H1 (cell line): ENCODE measurements around the gene COL4A4. TPM values are rescaled to one million over a fixed set of nuclear protein-coding genes. Genes with fewer than 3 reads are reported as not detected.

Source experiments
- CTCF ChIA-PET: fragments of 300-600 bp; sonication (Branson Sonifier 250); formaldehyde crosslinking; loops from one replicate; lab custom pipeline; 2021; ENCODE audit not compliant: partially characterized antibody; lab: Charles Lee
- POLR2A ChIA-PET: fragments of 300-600 bp; sonication (Branson Sonifier 250); formaldehyde crosslinking; loops from one replicate; lab custom pipeline; 2021; ENCODE audit warnings: inconsistent platforms; ENCODE audit not compliant: partially characterized antibody; lab: Charles Lee
- DNase-seq, 2 experiments: peaks; one replicate each; pipeline versions ENCODE4 v3.0.0 to v3.0.0-alpha.2; 2010 to 2022; ENCODE audit warnings: low spot score in 2 of 2, low read depth in 1 of 2, mixed read lengths in 1 of 2
- FAIRE-seq: peaks from 2 replicates; lab custom pipeline; 2011; peaks lifted over from hg19 to GRCh38; lab: Jason Lieb, UNC
- H2AFZ ChIP-seq: 2 replicates; pipeline ENCODE4 v1.8.1; 2012; ENCODE audit warnings: low read length, inconsistent platforms
- H2AK5ac ChIP-seq: 2 replicates; pipeline ENCODE4 v1.6.1; 2013; ENCODE audit warnings: low read depth, low read length
- H2BK120ac ChIP-seq: replicated peaks from 2 replicates; pipeline ENCODE3; 2013; ENCODE audit warnings: low read depth, low read length, inconsistent platforms
- H2BK12ac ChIP-seq: 2 replicates; pipeline ENCODE4 v1.6.1; 2013; ENCODE audit warnings: low read depth, low read length
- H2BK15ac ChIP-seq: 2 replicates; pipeline ENCODE4 v1.6.1; 2013; ENCODE audit warnings: low read length
- H2BK20ac ChIP-seq: 2 replicates; pipeline ENCODE4 v1.6.1; 2013; ENCODE audit warnings: low read length
- H2BK5ac ChIP-seq: 2 replicates; pipeline ENCODE4 v1.6.1; 2013; ENCODE audit warnings: low read depth, low read length
- H3K14ac ChIP-seq: 2 replicates; pipeline ENCODE4 v1.6.1; 2013; ENCODE audit warnings: inconsistent platforms; ENCODE audit not compliant: insufficient read length
- H3K18ac ChIP-seq: 2 replicates; pipeline ENCODE4 v1.6.1; 2013; ENCODE audit warnings: low read length; ENCODE audit errors: extremely low read depth
- H3K23ac ChIP-seq: 2 replicates; pipeline ENCODE4 v1.6.1; 2013; ENCODE audit warnings: inconsistent platforms; ENCODE audit not compliant: insufficient read length
- H3K23me2 ChIP-seq: 2 replicates; pipeline ENCODE4 v1.6.1; 2013; ENCODE audit warnings: low read depth, low read length
- H3K27ac ChIP-seq: 2 replicates; pipeline ENCODE4 v1.6.1; 2011; ENCODE audit warnings: low read depth, low read length, inconsistent platforms
- H3K27me3 ChIP-seq, 4 experiments: replicated peaks in 1 of 4; 1 replicate in 1 of 4; 2 replicates in 3 of 4; pipeline versions ENCODE4 v1.6.1 to v1.8.1; 2011 to 2013; ENCODE audit warnings: low read length in 3 of 4, mild to moderate bottlenecking in 3 of 4, inconsistent platforms in 2 of 4, mixed read lengths in 2 of 4, moderate library complexity in 1 of 4; ENCODE audit not compliant: control insufficient read depth in 3 of 4, insufficient read depth in 3 of 4; ENCODE audit errors: extremely low read depth in 1 of 4
- H3K36me3 ChIP-seq, 4 experiments: 2 replicates each; pipeline versions ENCODE4 v1.6.1 to v1.8.1; 2011 to 2013; ENCODE audit warnings: mild to moderate bottlenecking in 4 of 4, low read length in 3 of 4, moderate library complexity in 2 of 4, control low read depth in 1 of 4, inconsistent platforms in 1 of 4; ENCODE audit not compliant: insufficient read depth in 4 of 4, control insufficient read depth in 2 of 4
- H3K4ac ChIP-seq: replicated peaks from 2 replicates; pipeline ENCODE3; 2013; ENCODE audit warnings: low read length, low read depth, mixed read lengths, inconsistent platforms; ENCODE audit not compliant: insufficient read length
- H3K4me1 ChIP-seq, 4 experiments: replicated peaks in 1 of 4; 1 replicate in 1 of 4; 2 replicates in 3 of 4; pipeline versions ENCODE4 v1.6.1 to v1.8.1; 2011 to 2013; ENCODE audit warnings: low read length in 3 of 4, inconsistent platforms in 2 of 4, mixed read lengths in 1 of 4; ENCODE audit not compliant: insufficient read depth in 4 of 4, control insufficient read depth in 3 of 4
- H3K4me2 ChIP-seq, 2 experiments: 2 replicates each; pipeline versions ENCODE4 v1.6.1 to v1.8.1; 2011 to 2013; ENCODE audit warnings: low read depth in 2 of 2, low read length in 2 of 2, control low read depth in 1 of 2, inconsistent platforms in 1 of 2, mild to moderate bottlenecking in 1 of 2; ENCODE audit not compliant: insufficient read depth in 1 of 2
- H3K4me3 ChIP-seq, 4 experiments: fragments of 200-600, 300-600 bp in 1 of 4; sonication (generic), shearing (Covaris generic), sonication (Bioruptor Twin) in 1 of 4; 2 replicates each; pipeline versions ENCODE4 v1.5.1 to v1.8.1; 2011 to 2016; ENCODE audit warnings: low read length in 4 of 4, low read depth in 3 of 4, control low read depth in 2 of 4, inconsistent platforms in 2 of 4, mild to moderate bottlenecking in 2 of 4, mixed read lengths in 1 of 4, moderate library complexity in 1 of 4; ENCODE audit not compliant: insufficient read depth in 2 of 4; ENCODE audit errors: extremely low read depth in 1 of 4
- H3K56ac ChIP-seq: replicated peaks from 2 replicates; pipeline ENCODE3; 2013; ENCODE audit warnings: low read depth, mild to moderate bottlenecking, mixed read lengths, low read length, inconsistent platforms; ENCODE audit not compliant: insufficient read length
- H3K79me1 ChIP-seq: 2 replicates; pipeline ENCODE4 v1.6.1; 2013; ENCODE audit warnings: low read depth, low read length, control low read depth
- H3K79me2 ChIP-seq, 2 experiments: 2 replicates each; pipeline versions ENCODE4 v1.6.1 to v1.8.1; 2012 to 2013; ENCODE audit warnings: low read length in 2 of 2, mild to moderate bottlenecking in 2 of 2, inconsistent platforms in 1 of 2; ENCODE audit not compliant: insufficient read depth in 2 of 2, control insufficient read depth in 1 of 2
- H3K9ac ChIP-seq, 4 experiments: replicated peaks in 1 of 4; 1 replicate in 1 of 4; 2 replicates in 3 of 4; pipeline versions ENCODE4 v1.6.1 to v1.8.1; 2011 to 2013; ENCODE audit warnings: low read depth in 3 of 4, low read length in 3 of 4, control low read depth in 2 of 4, mild to moderate bottlenecking in 2 of 4, moderate library complexity in 2 of 4, inconsistent platforms in 1 of 4; ENCODE audit errors: extremely low read depth in 1 of 4
- H3K9me3 ChIP-seq, 2 experiments: 2 replicates each; pipeline versions ENCODE4 v1.6.1 to v1.8.1; 2012 to 2013; ENCODE audit warnings: mild to moderate bottlenecking in 2 of 2, moderate library complexity in 2 of 2, control low read depth in 1 of 2, inconsistent platforms in 1 of 2, low read depth in 1 of 2, low read length in 1 of 2, mixed read lengths in 1 of 2; ENCODE audit not compliant: insufficient read depth in 2 of 2
- H4K20me1 ChIP-seq, 2 experiments: replicated peaks in 1 of 2; 2 replicates each; pipeline versions ENCODE3 to v1.8.1; 2011 to 2013; ENCODE audit warnings: inconsistent platforms in 2 of 2, low read length in 2 of 2, mild to moderate bottlenecking in 1 of 2; ENCODE audit not compliant: insufficient read depth in 2 of 2, control insufficient read depth in 1 of 2
- H4K5ac ChIP-seq: 2 replicates; pipeline ENCODE4 v1.6.1; 2013; ENCODE audit warnings: low read length, low read depth, mixed read lengths, inconsistent platforms; ENCODE audit not compliant: insufficient read length
- H4K8ac ChIP-seq: 2 replicates; pipeline ENCODE4 v1.8.0; 2013; ENCODE audit warnings: mild to moderate bottlenecking, moderate library complexity, low read length, inconsistent platforms; ENCODE audit not compliant: insufficient read depth; ENCODE audit errors: extremely low read depth
- H4K91ac ChIP-seq: replicated peaks from 2 replicates; pipeline ENCODE3; 2013; ENCODE audit warnings: low read length, mixed read lengths, inconsistent platforms; ENCODE audit not compliant: insufficient read length
- CHD2 ChIP-seq: IDR thresholded peaks from 2 replicates; pipeline ENCODE4 v1.6.1; 2012; ENCODE audit warnings: low read length, improper control_type of control experiment
- FOSL1 ChIP-seq: IDR thresholded peaks from 2 replicates; pipeline ENCODE4 v1.6.1; 2011; ENCODE audit warnings: mild to moderate bottlenecking, low read depth, low read length, moderate library complexity; ENCODE audit not compliant: insufficient read depth
- JUN ChIP-seq: IDR thresholded peaks from 2 replicates; pipeline ENCODE4 v1.6.1; 2011; ENCODE audit warnings: low read depth, mild to moderate bottlenecking, improper control_type of control experiment, low read length
- KDM4A ChIP-seq: IDR thresholded peaks from one replicate; pipeline ENCODE4 v1.7.1; 2012; ENCODE audit warnings: low read depth, mild to moderate bottlenecking, moderate library complexity, low read length, inconsistent platforms; ENCODE audit not compliant: severe bottlenecking
- RFX5 ChIP-seq: IDR thresholded peaks from 2 replicates; pipeline ENCODE4 v1.6.1; 2011; ENCODE audit warnings: low read depth, low read length, improper control_type of control experiment, borderline replicate concordance
- SAP30 ChIP-seq: fragments of 300-600 bp; sonication (generic); IDR thresholded peaks from 2 replicates; pipeline ENCODE4 v1.7.1; 2012; ENCODE audit warnings: low read length, moderate library complexity, mild to moderate bottlenecking, inconsistent platforms; ENCODE audit not compliant: insufficient read depth, insufficient replicate concordance
- SP2 ChIP-seq: IDR thresholded peaks from 2 replicates; pipeline ENCODE4 v1.6.1; 2012; ENCODE audit warnings: mild to moderate bottlenecking, low read length, inconsistent platforms
- WGBS, 2 experiments: shearing (Covaris generic) in 1 of 2; methylation state at CpG; one replicate each; pipeline versions ENCODE4 v1.1.6 to v1.1.7; 2013 to 2015; ENCODE audit warnings: low lambda C conversion rate in 2 of 2, mixed read lengths in 2 of 2, inconsistent platforms in 1 of 2, low coverage in 1 of 2, missing lambda C conversion rate in 1 of 2; ENCODE audit not compliant: insufficient replicate concordance in 2 of 2, insufficient coverage in 1 of 2, insufficient read length in 1 of 2; ENCODE audit errors: extremely low coverage in 1 of 2, missing lambda C conversion rate in 1 of 2; 5-methylcytosine and 5-hydroxymethylcytosine counted together
- polyA plus RNA-seq, 7 experiments: library from polyadenylated mRNA; depleted of rRNA in 3 of 7; stranded (reverse) in 5 of 7; unstranded in 2 of 7; fragments of >200 nt in 5 of 7; fragments of 200-250 nt in 2 of 7; gene quantifications; 1 replicate in 5 of 7; 2 replicates in 1 of 7; 4 replicates in 1 of 7; pipeline versions ENCODE4 v1.2.1 to v1.2.3, GENCODE V29; 2011 to 2013; ENCODE audit warnings: missing spikeins in 2 of 7, mixed read lengths in 2 of 7
- total RNA-seq: library from RNA; stranded (reverse); fragmentation: NEBNext Ultra II Directional; extraction: Animal tissue kit (Norgen Biotek cat#: 25700); gene quantifications from 2 replicates; pipeline ENCODE4 v1.2.1, GENCODE V29; 2021

COL4A4 gene
- total and polyA plus RNA-seq, 2 of the 8 experiments (the other 6 are each of a cell fraction or from before 2014, with no cell fraction given), result 0.33 to 1.7 TPM

- Histone ChIP-seq H2BK20ac (no peak overlapping the region), H2AK5ac (no peak overlapping the region), H4K8ac (no peak overlapping the region), H3K4ac (no peak overlapping the region), H4K5ac (no peak overlapping the region), H4K20me1 (no peaks in the 10 kb centered on the region), H3K36me3 (no peaks in the 10 kb centered on the region), H4K91ac (no peak overlapping the region), H3K4me3 (no peak overlapping the region), H3K9me3 (peaks cover 3 to 5% of the 10 kb centered on the region in 2 experiments; a peak in 2 of 4 replicates), H3K27ac (no peak overlapping the region), H3K4me1 (no peaks in the 10 kb centered on the region), H3K79me2 (no peaks in the 10 kb centered on the region), H3K9ac (no peak overlapping the region), H3K27me3 (no peaks in the 10 kb centered on the region), H2AFZ (no peak overlapping the region), H2BK5ac (no peak overlapping the region), H3K56ac (no peak overlapping the region), H3K14ac (no peak overlapping the region), H3K79me1 (no peaks in the 10 kb centered on the region), H2BK15ac (no peak overlapping the region), H3K18ac (no peak overlapping the region), H3K4me2 (no peak overlapping the region), H2BK120ac (no peak overlapping the region), H3K23ac (no peak overlapping the region), H3K23me2 (no peaks in the 10 kb centered on the region; the same call in 1 of the 2 replicates), H2BK12ac (no peak overlapping the region)
- POLR2A ChIA-PET, result no interaction called here
- 93% methylated on average over 1 of the region's 1 CpG; no CpG with 5 or more reads in 1 of the 2 experiments for WGBS, 2 experiments
- no peak for FAIRE-seq
- no peak for DNase-seq
- CTCF ChIA-PET, result interaction anchor here (0.9 to 1.0 kb wide), 2 partner anchors 18 to 262 kb away, joined by 3 to 4 read pairs; no protein-coding TSS in a partner anchor
- TF ChIP-seq KDM4A, result no peak
- no peak for TF ChIP-seq JUN
- TF ChIP-seq RFX5, result no peak
- TF ChIP-seq FOSL1, result no peak
- no peak for TF ChIP-seq CHD2
- TF ChIP-seq SAP30, result no peak
- TF ChIP-seq SP2, result no peak
Measured at GRCh38 chr2:227143895-227144294, 20.1 kb downstream of the COL4A4 start.
